WI38 (cell line): ENCODE data around the gene SSTR5.
A peak's percentile ranks its signal among the peaks of the same experiment; 100 is the strongest.

Experiments used
- H3K4me3 ChIP-seq: 2 replicates; pipeline ENCODE4 v1.5.1; 2011; ENCODE audit warnings: low read depth, mild to moderate bottlenecking, control low read depth, low read length
- CTCF ChIP-seq: IDR thresholded peaks from 2 replicates; pipeline ENCODE4 v1.5.1; 2012; ENCODE audit warnings: low read depth, mild to moderate bottlenecking, control low read depth, low read length

SSTR5 gene

GRCh38 chr16:1070864-1071408 is 1.6 kb upstream of the SSTR5 start:
- no peak for TF ChIP-seq CTCF
- H3K4me3 ChIP-seq = no peak overlapping the region

- TF ChIP-seq CTCF = no peak
- no peak overlapping the region for H3K4me3 ChIP-seq
Measured at GRCh38 chr16:1071561-1072225, 854 bp upstream of the SSTR5 start.

DNA sequence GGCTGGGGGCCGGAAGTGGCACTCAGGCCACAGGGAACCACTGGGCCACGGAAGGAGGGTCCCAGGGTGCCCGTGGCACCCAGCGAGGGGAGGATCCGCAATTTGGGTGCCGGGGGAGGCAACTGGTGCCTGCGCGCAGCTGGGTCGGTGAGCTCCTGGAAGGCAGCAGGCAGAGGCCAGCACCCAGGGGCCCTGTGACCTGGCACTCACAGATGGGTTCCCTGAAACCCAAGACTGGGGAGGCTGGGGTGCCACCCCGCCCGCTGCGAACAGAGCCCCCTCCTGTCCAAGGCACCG is 663 bp downstream of the SSTR5 start:
- TF ChIP-seq CTCF = no peak
- H3K4me3 ChIP-seq = no peak overlapping the region

DNA sequence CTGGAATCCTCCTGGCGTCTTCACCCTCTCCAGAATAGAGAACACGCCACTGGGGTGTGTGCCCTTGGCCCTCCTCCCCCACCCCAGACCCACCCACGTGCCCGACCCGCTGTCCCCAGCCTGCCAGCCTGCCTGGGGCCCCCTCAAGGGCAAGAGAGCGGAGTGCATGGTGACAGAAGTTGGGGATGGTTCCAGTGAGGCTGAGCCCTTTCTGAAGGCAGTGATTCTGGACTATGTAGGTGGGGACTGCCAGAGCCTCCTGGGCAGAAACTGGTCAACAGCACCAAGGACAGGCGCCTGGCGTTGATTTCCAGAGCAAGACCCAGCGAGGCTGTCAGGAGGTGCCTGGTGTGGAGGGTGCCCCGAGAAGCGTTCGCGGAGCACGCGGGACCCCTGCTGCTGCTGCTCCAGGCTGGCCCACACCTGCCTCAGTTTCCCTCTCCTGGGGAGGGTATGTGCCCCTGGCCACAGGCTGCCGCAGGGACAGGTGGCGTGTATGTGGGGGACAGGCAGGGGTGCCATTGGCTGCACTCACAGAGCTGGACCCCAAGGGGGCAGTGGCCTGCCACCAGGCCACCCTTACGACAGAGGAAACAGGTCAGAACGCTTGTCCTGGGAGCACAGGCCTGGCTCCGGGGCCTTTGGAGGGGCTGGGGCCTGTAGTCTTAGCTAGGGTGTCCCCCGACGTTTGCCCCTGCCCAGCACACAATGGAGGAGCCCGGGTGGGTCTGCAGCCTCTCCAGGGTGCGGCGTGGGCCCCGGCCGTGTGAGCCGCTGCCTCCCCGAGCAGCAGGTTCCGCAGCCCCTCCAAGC is 1.2 kb downstream of the SSTR5 start:
- no peak overlapping the region for H3K4me3 ChIP-seq
- TF ChIP-seq CTCF = 0 out of 2 replicates have a peak, but pooled peaks have one; percentile 14

- no peak for TF ChIP-seq CTCF
- H3K4me3 ChIP-seq = no peak overlapping the region
Measured at GRCh38 chr16:1074379-1074649, 1.8 kb downstream of the SSTR5 start.

- no peak overlapping the region for H3K4me3 ChIP-seq
- TF ChIP-seq CTCF = no peak
Measured at GRCh38 chr16:1075546-1075945, 3.0 kb downstream of the SSTR5 start.

DNA sequence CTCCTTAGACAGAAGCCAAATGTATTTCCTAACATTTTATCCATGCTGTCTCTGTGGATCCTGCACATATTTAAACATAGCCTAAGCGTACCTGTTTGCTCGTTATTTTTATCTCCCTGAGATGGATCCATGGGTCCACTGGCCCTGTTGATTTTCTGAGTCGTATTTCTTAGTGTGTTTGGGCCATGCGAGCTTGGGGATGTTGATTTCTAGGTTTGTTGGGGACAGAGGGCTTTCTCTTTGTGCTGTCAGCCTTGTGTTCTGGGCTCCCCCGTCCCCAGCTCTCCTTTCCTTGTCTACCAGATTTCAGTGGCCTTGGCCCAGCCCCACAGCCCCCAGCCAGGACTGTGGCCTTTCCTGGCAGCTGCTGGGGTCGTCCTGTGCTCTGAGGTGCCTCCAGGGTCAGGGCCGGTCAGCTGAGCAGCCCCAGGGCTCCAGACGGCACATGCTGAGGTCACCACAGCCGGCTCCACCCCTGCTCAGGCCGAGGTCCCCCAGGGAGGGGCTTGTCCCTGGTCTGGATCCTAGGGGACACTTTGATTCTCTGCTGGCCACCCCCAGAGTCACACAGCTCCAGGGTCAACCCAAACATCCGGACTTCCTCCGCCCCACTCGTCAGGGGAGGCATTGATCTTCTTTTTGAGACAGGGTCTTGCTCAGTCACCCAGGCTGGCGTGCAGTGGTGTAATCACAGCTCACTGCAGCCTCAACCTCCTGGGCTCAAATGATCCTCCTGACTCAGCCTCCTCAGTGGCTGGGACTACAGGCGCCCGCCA is 4.4 kb downstream of the SSTR5 start:
- H3K4me3 ChIP-seq = no peak overlapping the region
- no peak for TF ChIP-seq CTCF
